Suprapubic skin (tissue), 4 donors: Measurements from ENCODE around the gene SCAP. TPM values are rescaled to one million over a fixed set of nuclear protein-coding genes. Genes with fewer than 3 reads are reported as not detected.

Experiments
- DNase-seq, 2 donors: peaks; one replicate each; pipeline ENCODE4 v3.0.0-alpha.2; 2019; ENCODE audit warnings: low spot score in 2 of 2
- H3K27ac ChIP-seq: fragments of 200-600 bp; sonication (generic); one replicate; pipeline ENCODE4 v1.5.1; 2019
- H3K27me3 ChIP-seq: fragments of 200-600 bp; sonication (generic); one replicate; pipeline ENCODE4 v1.5.1; 2019
- H3K36me3 ChIP-seq: fragments of 200-600 bp; sonication (generic); one replicate; pipeline ENCODE4 v1.5.1; 2019
- H3K4me1 ChIP-seq: fragments of 200-600 bp; sonication (generic); one replicate; pipeline ENCODE4 v1.5.1; 2019
- H3K4me3 ChIP-seq: fragments of 200-600 bp; sonication (generic); one replicate; pipeline ENCODE4 v1.5.1; 2019; ENCODE audit warnings: mild to moderate bottlenecking
- H3K9me3 ChIP-seq: fragments of 200-600 bp; sonication (generic); one replicate; pipeline ENCODE4 v1.5.1; 2019
- EP300 ChIP-seq: sonication (generic); formaldehyde crosslinking; IDR thresholded peaks from one replicate; pipeline ENCODE4 v1.6.1; 2017; ENCODE audit warnings: antibody characterized with exemption
- POLR2A ChIP-seq, 2 donors: fragments of 450-650 bp; IDR thresholded peaks; one replicate each; pipeline ENCODE4 v1.6.1; 2017; ENCODE audit warnings: antibody characterized with exemption in 2 of 2, mild to moderate bottlenecking in 2 of 2, moderate library complexity in 2 of 2
- POLR2AphosphoS5 ChIP-seq, 3 donors: sonication (generic); formaldehyde crosslinking; IDR thresholded peaks; one replicate each; pipeline ENCODE4 v1.6.1; 2017; ENCODE audit warnings: antibody characterized with exemption in 3 of 3
- WGBS: methylation state at CpG from one replicate; pipeline ENCODE4 v1.1.5; 2018; 5-methylcytosine and 5-hydroxymethylcytosine counted together
- total RNA-seq, 4 donors: library from RNA; depleted of rRNA; stranded (reverse); fragments of >200 nt; gene quantifications; one replicate each; pipeline ENCODE4 v1.1.0, GENCODE V29; 2016
- TF ChIP-seq, protein P1 (sequence below), 2 donors: fragments of 200-600 bp in 1 of 2; fragments of 450-650 bp in 1 of 2; sonication (generic) in 1 of 2; IDR thresholded peaks; one replicate each; pipeline ENCODE4 v1.5.1; 2016 to 2019; ENCODE audit warnings: antibody characterized with exemption in 2 of 2, mild to moderate bottlenecking in 1 of 2, moderate library complexity in 1 of 2

SCAP gene
- total RNA-seq, 4 donors from 2014 or later: 142 to 195 (median 151) TPM

- Histone ChIP-seq H3K9me3 (no peaks in the 10 kb centered on the region), H3K27me3 (no peaks in the 10 kb centered on the region), H3K27ac (no peak overlapping the region), H3K4me3 (no peak overlapping the region), H3K4me1 (peaks cover 24% of the 10 kb centered on the region), H3K36me3 (peaks cover 33% of the 10 kb centered on the region)
- WGBS: 100% methylated on average over 3 of the region's 3 CpGs
- DNase-seq: no peak
- TF ChIP-seq, protein P1, sequence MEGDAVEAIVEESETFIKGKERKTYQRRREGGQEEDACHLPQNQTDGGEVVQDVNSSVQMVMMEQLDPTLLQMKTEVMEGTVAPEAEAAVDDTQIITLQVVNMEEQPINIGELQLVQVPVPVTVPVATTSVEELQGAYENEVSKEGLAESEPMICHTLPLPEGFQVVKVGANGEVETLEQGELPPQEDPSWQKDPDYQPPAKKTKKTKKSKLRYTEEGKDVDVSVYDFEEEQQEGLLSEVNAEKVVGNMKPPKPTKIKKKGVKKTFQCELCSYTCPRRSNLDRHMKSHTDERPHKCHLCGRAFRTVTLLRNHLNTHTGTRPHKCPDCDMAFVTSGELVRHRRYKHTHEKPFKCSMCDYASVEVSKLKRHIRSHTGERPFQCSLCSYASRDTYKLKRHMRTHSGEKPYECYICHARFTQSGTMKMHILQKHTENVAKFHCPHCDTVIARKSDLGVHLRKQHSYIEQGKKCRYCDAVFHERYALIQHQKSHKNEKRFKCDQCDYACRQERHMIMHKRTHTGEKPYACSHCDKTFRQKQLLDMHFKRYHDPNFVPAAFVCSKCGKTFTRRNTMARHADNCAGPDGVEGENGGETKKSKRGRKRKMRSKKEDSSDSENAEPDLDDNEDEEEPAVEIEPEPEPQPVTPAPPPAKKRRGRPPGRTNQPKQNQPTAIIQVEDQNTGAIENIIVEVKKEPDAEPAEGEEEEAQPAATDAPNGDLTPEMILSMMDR (IDR thresholded peaks at IDR 0.05): no peak
- TF ChIP-seq POLR2A (IDR thresholded peaks at IDR 0.05) (no peak), POLR2AphosphoS5 (IDR thresholded peaks at IDR 0.05) (no peak), EP300 (no peak)
Observed at GRCh38 chr3:47392933-47393332, 82.8 kb downstream of the SCAP start.

DNA sequence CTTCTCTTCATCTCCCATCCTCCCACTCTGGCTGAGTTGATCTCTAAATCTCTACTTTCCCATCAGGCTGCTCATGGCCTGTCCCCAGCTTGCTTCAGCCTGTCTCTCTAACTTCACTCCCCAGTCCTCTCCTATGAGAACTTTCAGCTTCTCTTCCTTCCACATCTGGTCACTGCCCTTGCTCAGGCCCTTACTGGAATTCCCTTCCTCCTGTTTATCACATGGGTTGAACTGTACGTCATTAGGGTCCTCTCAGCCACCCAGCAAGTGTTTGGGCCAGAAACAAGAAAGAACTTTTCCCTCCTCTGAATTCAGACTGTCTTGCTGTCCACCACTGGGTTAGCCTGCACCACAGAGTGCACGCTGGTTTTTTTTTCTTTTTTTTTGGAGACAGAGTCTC lies 89.9 kb downstream of the SCAP start:
- peaks cover 42% of the 10 kb centered on the region for H3K4me1 ChIP-seq
- no peak overlapping the region for H3K4me3 ChIP-seq
- 81% methylated on average over 2 of the region's 2 CpGs for WGBS
- no peaks in the 10 kb centered on the region for H3K27me3 ChIP-seq
- peaks cover 9% of the 10 kb centered on the region for H3K36me3 ChIP-seq
- no peak for DNase-seq
- no peaks in the 10 kb centered on the region for H3K9me3 ChIP-seq
- TF ChIP-seq POLR2A (IDR thresholded peaks at IDR 0.05): no peak
- TF ChIP-seq, protein P1 (IDR thresholded peaks at IDR 0.05): no peak
- TF ChIP-seq POLR2AphosphoS5 (IDR thresholded peaks at IDR 0.05): no peak
- TF ChIP-seq EP300: no peak
- no peak overlapping the region for H3K27ac ChIP-seq

DNA sequence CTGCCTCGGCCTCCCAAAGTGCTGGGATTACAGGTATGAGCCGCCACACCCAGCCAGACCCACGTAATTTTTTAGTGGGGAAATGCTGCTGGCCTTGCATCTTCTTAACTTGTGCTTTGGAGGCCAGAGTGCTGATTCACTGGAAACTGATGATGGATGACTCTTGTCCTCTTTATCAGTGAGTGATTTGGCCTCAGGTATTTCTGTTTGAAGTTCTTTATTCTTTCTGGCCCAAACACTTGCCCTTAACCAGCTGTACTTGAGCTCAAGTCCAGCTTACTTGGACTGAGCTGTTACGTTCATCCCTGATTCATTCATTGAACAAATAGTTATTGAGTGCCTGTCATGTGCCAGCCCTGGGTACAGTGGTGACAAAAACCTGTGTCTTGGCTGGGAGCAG lies 90.7 kb downstream of the SCAP start:
- no peaks in the 10 kb centered on the region for H3K9me3 ChIP-seq
- no peak overlapping the region for H3K4me3 ChIP-seq
- no peak for TF ChIP-seq EP300
- TF ChIP-seq, protein P1 (IDR thresholded peaks at IDR 0.05): no peak
- TF ChIP-seq POLR2AphosphoS5 (IDR thresholded peaks at IDR 0.05): no peak
- TF ChIP-seq POLR2A (IDR thresholded peaks at IDR 0.05): no peak
- H3K36me3 ChIP-seq: peaks cover 9% of the 10 kb centered on the region
- H3K27ac ChIP-seq: no peak overlapping the region
- no peak for DNase-seq
- 79% methylated on average over 4 of the region's 4 CpGs for WGBS
- H3K4me1 ChIP-seq: peaks cover 46% of the 10 kb centered on the region
- no peaks in the 10 kb centered on the region for H3K27me3 ChIP-seq

GRCh38 chr3:47384425-47384824 lies 91.3 kb downstream of the SCAP start:
- no peak for TF ChIP-seq POLR2A (IDR thresholded peaks at IDR 0.05)
- TF ChIP-seq POLR2AphosphoS5 (IDR thresholded peaks at IDR 0.05): no peak
- TF ChIP-seq EP300: no peak
- TF ChIP-seq, protein P1 (IDR thresholded peaks at IDR 0.05): no peak
- Histone ChIP-seq H3K4me3 (no peak overlapping the region), H3K27ac (no peak overlapping the region), H3K27me3 (no peaks in the 10 kb centered on the region), H3K36me3 (peaks cover 7% of the 10 kb centered on the region), H3K9me3 (no peaks in the 10 kb centered on the region), H3K4me1 (peaks cover 51% of the 10 kb centered on the region)
- DNase-seq: no peak
- WGBS: 79% methylated on average over 4 of the region's 4 CpGs

DNA sequence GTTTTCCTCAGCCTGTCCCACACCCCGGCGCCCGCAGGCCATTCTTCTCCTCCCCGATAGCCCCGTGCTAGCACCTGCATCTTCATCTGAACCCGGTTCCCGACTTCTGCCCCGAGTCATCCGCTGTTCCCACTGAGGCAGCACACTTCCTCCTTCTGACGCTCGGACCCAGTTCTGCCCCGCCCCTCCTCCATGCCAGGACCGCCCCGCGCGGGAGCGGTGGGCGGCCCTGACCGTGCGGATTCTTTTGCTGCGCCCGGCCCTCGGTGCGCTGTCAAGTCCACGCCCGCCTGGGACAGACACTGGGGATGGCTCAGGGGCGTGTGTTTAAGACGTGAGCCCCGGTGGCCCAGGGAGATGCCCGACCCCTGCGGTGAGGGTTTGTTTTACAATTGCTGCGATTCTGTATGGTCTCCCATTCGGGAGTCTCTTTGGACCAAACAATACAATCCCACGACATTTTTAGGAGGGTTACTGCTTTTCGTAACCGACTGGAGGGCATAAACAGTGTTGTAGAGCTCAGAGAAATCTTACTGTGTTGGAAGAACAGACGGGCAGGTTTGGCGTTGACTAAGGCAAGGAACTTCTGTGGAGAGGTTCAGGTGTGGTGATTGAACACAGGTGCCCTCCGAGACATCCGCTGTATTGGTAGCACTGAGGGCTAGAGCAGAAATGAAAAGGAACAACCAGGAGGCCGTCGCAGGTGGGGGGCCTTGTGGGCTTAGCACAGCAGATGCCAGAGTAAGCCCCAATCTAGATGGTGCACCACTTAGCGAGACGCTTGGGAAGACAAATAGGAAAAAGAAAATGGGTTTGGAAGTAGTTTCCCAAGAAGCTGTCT lies 94.2 kb downstream of the SCAP start:
- Histone ChIP-seq H3K9me3 (no peaks in the 10 kb centered on the region), H3K27me3 (no peaks in the 10 kb centered on the region), H3K4me1 (peaks cover 49% of the 10 kb centered on the region), H3K36me3 (no peaks in the 10 kb centered on the region), H3K4me3 (peak overlapping the region; percentile 90), H3K27ac (peak overlapping the region; percentile 95)
- WGBS: 6% methylated on average over 34 of the region's 44 CpGs
- TF ChIP-seq POLR2A (IDR thresholded peaks at IDR 0.05) (no peak), POLR2AphosphoS5 (IDR thresholded peaks at IDR 0.05) (peak in 1 of 3 donors; percentile 9)
- DNase-seq: peak; percentile 92
